HCT116 (cell line): Measurements from ENCODE around the gene CIBAR2. TPM values are rescaled to one million over a fixed set of nuclear protein-coding genes. Genes with fewer than 3 reads are reported as not detected.

Source experiments
- ATAC-seq: fragments of 200-7000 bp; cut with Tn5 transposase; 2 replicates; pipeline ENCODE4 v1.9.1; 2020; ENCODE audit warnings: mild to moderate bottlenecking, moderate library complexity
- BruUV-seq: library from RNA; stranded (reverse); fragments of 400-500 nt; replicated peaks from 2 replicates; lab custom pipeline; 2021; lab: Mats Ljungman, UMichigan
- CTCF ChIA-PET: fragments of 300-600 bp; sonication (Branson Sonifier 250); formaldehyde crosslinking; loops from one replicate; lab custom pipeline; 2021; ENCODE audit warnings: antibody characterized with exemption; lab: Charles Lee
- POLR2A ChIA-PET: fragments of 300-600, 350-600 bp; sonication (Branson Sonifier 250); formaldehyde crosslinking; loops from one replicate; lab custom pipeline; 2021; ENCODE audit warnings: antibody characterized with exemption; lab: Charles Lee
- RAD21 ChIA-PET, 2 experiments: fragments of 300-600 bp; sonication (Branson Sonifier 250); formaldehyde crosslinking; loops; one replicate each; lab custom pipeline; 2023; ENCODE audit warnings: low total read pairs in 2 of 2; ENCODE audit not compliant: uncharacterized antibody in 2 of 2, unreplicated experiment in 2 of 2, low non-redundant PET in 1 of 2; lab: Charles Lee
- DNase-seq: peaks from one replicate; pipeline ENCODE4 v3.0.0-alpha.2; 2010; ENCODE audit warnings: low read depth, low spot score
- H2AFZ ChIP-seq: fragments of 200-600 bp; shearing (Covaris generic), sonication (generic); 2 replicates; pipeline ENCODE4 v1.6.1; 2017; ENCODE audit warnings: low read depth, mixed run types, mixed read lengths, antibody characterized with exemption, low read length; ENCODE audit not compliant: poor library complexity, severe bottlenecking
- H3K27ac ChIP-seq: 2 replicates; pipeline ENCODE4 v1.5.1; 2012; ENCODE audit warnings: low read depth, low read length
- H3K27me3 ChIP-seq: fragments of 200-600 bp; sonication (generic); 2 replicates; pipeline ENCODE4 v1.6.1; 2016; ENCODE audit warnings: mixed run types, low read length, mixed read lengths; ENCODE audit not compliant: insufficient read depth
- H3K36me3 ChIP-seq, 2 experiments: fragments of 200-500 bp in 1 of 2; fragments of 200-600 bp in 1 of 2; sonication (Bioruptor generic) in 1 of 2; sonication (generic) in 1 of 2; 2 replicates each; pipeline versions ENCODE4 v1.5.1 to v1.6.1; 2014 to 2016; ENCODE audit warnings: low read length in 2 of 2, inconsistent platforms in 1 of 2, mixed read lengths in 1 of 2, mixed run types in 1 of 2; ENCODE audit not compliant: insufficient read depth in 2 of 2, control insufficient read depth in 1 of 2
- H3K4me1 ChIP-seq, 2 experiments: fragments of 200-600 bp in 1 of 2; sonication (generic) in 1 of 2; 2 replicates each; pipeline versions ENCODE4 v1.5.1 to v1.6.1; 2012 to 2017; ENCODE audit warnings: low read length in 2 of 2, inconsistent platforms in 1 of 2, mild to moderate bottlenecking in 1 of 2, mixed read lengths in 1 of 2, mixed run types in 1 of 2, moderate library complexity in 1 of 2; ENCODE audit not compliant: insufficient read depth in 2 of 2, control insufficient read depth in 1 of 2
- H3K4me2 ChIP-seq: fragments of 200-600 bp; sonication (generic); 2 replicates; pipeline ENCODE4 v1.6.1; 2017; ENCODE audit warnings: mixed run types, low read length, mixed read lengths
- H3K4me3 ChIP-seq, 2 experiments: fragments of 200-600 bp in 1 of 2; sonication (generic) in 1 of 2; replicated peaks in 1 of 2; 2 replicates each; pipeline ENCODE4 v1.5.1; 2011 to 2016; ENCODE audit warnings: low read length in 2 of 2, control low read depth in 1 of 2, low read depth in 1 of 2, mild to moderate bottlenecking in 1 of 2, mixed read lengths in 1 of 2, mixed run types in 1 of 2
- H3K79me2 ChIP-seq: fragments of 200-600 bp; sonication (generic); 2 replicates; pipeline ENCODE4 v1.6.1; 2017; ENCODE audit warnings: mild to moderate bottlenecking, mixed run types, low read length, moderate library complexity, mixed read lengths; ENCODE audit not compliant: insufficient read depth
- H3K9ac ChIP-seq: fragments of 200-600 bp; sonication (generic); 2 replicates; pipeline ENCODE4 v1.6.1; 2016; ENCODE audit warnings: low read length, mixed read lengths
- H3K9me2 ChIP-seq: fragments of 200-600 bp; sonication (generic), shearing (Covaris generic); 2 replicates; pipeline ENCODE4 v1.6.1; 2017; ENCODE audit warnings: mixed run types, mild to moderate bottlenecking, moderate library complexity; ENCODE audit not compliant: insufficient read depth
- H3K9me3 ChIP-seq, 2 experiments: fragments of 200-500 bp in 1 of 2; fragments of 200-600 bp in 1 of 2; sonication (Bioruptor generic) in 1 of 2; sonication (generic) in 1 of 2; 2 replicates each; pipeline ENCODE4 v1.6.1; 2014 to 2017; ENCODE audit warnings: low read length in 2 of 2, mixed read lengths in 2 of 2, inconsistent platforms in 1 of 2, low read depth in 1 of 2, mild to moderate bottlenecking in 1 of 2, mixed run types in 1 of 2, moderate library complexity in 1 of 2; ENCODE audit not compliant: control insufficient read depth in 1 of 2, insufficient read depth in 1 of 2
- H4K20me1 ChIP-seq: fragments of 200-600 bp; sonication (generic), shearing (Covaris generic); 2 replicates; pipeline ENCODE4 v1.6.1; 2017; ENCODE audit warnings: mixed run types, mild to moderate bottlenecking, moderate library complexity; ENCODE audit not compliant: insufficient read depth
- CBX3 ChIP-seq: IDR thresholded peaks from 2 replicates; pipeline ENCODE4 v1.6.1; 2012; ENCODE audit warnings: low read depth
- CEBPB ChIP-seq: IDR thresholded peaks from 2 replicates; pipeline ENCODE4 v1.6.1; 2012; ENCODE audit warnings: low read depth
- EGR1 ChIP-seq: IDR thresholded peaks from 2 replicates; pipeline ENCODE4 v1.6.1; 2012; ENCODE audit warnings: low read depth
- EZH2 ChIP-seq: fragments of 200-600 bp; sonication (generic); IDR thresholded peaks from 2 replicates; pipeline ENCODE4 v1.6.1; 2017; ENCODE audit warnings: antibody characterized with exemption, mixed run types
- EZH2phosphoT487 ChIP-seq: fragments of 200-600 bp; IDR thresholded peaks from 2 replicates; pipeline ENCODE4 v1.6.1; 2018; ENCODE audit warnings: antibody characterized with exemption, borderline replicate concordance
- FOSL1 ChIP-seq: IDR thresholded peaks from 2 replicates; pipeline ENCODE4 v1.6.1; 2012; ENCODE audit warnings: low read depth
- JUND ChIP-seq: IDR thresholded peaks from 2 replicates; pipeline ENCODE4 v1.6.1; 2012
- POLR2A ChIP-seq: IDR thresholded peaks from 2 replicates; pipeline ENCODE4 v1.7.0; 2011; ENCODE audit warnings: borderline replicate concordance; ENCODE audit not compliant: insufficient read depth, insufficient read length; ENCODE audit errors: extremely low read depth
- POLR2AphosphoS5 ChIP-seq: IDR thresholded peaks from 2 replicates; pipeline ENCODE4 v1.6.1; 2011; ENCODE audit warnings: mild to moderate bottlenecking, low read depth, low read length, moderate library complexity
- RAD21 ChIP-seq: IDR thresholded peaks from 2 replicates; pipeline ENCODE4 v1.6.1; 2012; ENCODE audit warnings: low read depth, mild to moderate bottlenecking
- TCF7L2 ChIP-seq: IDR thresholded peaks from 2 replicates; pipeline ENCODE4 v1.7.0; 2011; ENCODE audit warnings: borderline replicate concordance, inconsistent platforms; ENCODE audit not compliant: insufficient read depth, insufficient read length; ENCODE audit errors: extremely low read depth
- ZFX ChIP-seq: fragments of 450-650 bp; IDR thresholded peaks from 2 replicates; pipeline ENCODE4 v1.6.1; 2017
- ZNF274 ChIP-seq: fragments of 200-500 bp; sonication (Bioruptor generic); IDR thresholded peaks from 2 replicates; pipeline ENCODE4 v1.6.1; 2014; ENCODE audit warnings: mild to moderate bottlenecking, low read depth, low read length, inconsistent platforms
- intact Hi-C: fragments of 100-400 bp; cut with micrococcal nuclease; formaldehyde crosslinking; loops from 2 replicates; pipeline ENCODE4 v1.10.0; 2022
- total RNA-seq: library from RNA; stranded (reverse); gene quantifications from one replicate; pipeline ENCODE4 v1.2.1, GENCODE V29; 2021; ENCODE audit not compliant: unreplicated experiment
- TF ChIP-seq, protein P1 (sequence below): IDR thresholded peaks from 2 replicates; pipeline ENCODE4 v1.6.1; 2011; ENCODE audit warnings: mild to moderate bottlenecking, low read length, moderate library complexity; ENCODE audit not compliant: insufficient replicate concordance; ENCODE audit errors: extremely low read depth
- TF ChIP-seq, protein P2 (sequence below): IDR thresholded peaks from 2 replicates; pipeline ENCODE4 v1.6.1; 2012; ENCODE audit warnings: low read depth

The CIBAR2 gene
- total RNA-seq, 1 experiment from 2014 or later: 0.27 TPM

DNA sequence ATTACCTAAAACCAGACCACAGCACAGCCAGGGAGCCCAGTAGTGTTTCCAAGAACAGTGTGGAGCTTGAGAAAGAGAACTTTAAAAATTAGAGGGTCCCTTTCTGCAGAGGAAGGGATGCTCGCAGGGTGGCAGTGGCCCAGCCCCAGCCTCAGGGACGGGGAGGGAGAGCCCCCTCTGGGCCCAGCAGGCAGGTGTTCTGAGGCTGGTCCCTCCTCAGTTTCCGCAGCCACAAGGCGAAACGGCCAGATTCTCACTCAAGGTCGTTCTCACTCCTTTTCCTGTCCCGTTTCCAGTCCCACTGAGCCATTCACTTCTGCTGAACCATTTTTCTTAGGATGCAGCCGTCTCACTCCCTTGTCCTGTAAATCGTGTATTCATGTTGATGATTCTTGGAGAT lies 20.0 kb downstream of the CIBAR2 start:
- Histone ChIP-seq H3K4me1 (no peaks in the 10 kb centered on the region), H3K4me3 (no peak overlapping the region), H3K9me2 (no peaks in the 10 kb centered on the region), H3K9me3 (no peaks in the 10 kb centered on the region), H3K27me3 (peaks cover 9% of the 10 kb centered on the region), H2AFZ (no peak overlapping the region), H3K27ac (no peak overlapping the region), H3K36me3 (no peaks in the 10 kb centered on the region), H4K20me1 (no peaks in the 10 kb centered on the region), H3K4me2 (no peak overlapping the region), H3K79me2 (no peaks in the 10 kb centered on the region), H3K9ac (no peak overlapping the region)
- no peak for ATAC-seq
- POLR2A ChIA-PET: no interaction called here
- RAD21 ChIA-PET: no interaction called here
- TF ChIP-seq, protein P1, sequence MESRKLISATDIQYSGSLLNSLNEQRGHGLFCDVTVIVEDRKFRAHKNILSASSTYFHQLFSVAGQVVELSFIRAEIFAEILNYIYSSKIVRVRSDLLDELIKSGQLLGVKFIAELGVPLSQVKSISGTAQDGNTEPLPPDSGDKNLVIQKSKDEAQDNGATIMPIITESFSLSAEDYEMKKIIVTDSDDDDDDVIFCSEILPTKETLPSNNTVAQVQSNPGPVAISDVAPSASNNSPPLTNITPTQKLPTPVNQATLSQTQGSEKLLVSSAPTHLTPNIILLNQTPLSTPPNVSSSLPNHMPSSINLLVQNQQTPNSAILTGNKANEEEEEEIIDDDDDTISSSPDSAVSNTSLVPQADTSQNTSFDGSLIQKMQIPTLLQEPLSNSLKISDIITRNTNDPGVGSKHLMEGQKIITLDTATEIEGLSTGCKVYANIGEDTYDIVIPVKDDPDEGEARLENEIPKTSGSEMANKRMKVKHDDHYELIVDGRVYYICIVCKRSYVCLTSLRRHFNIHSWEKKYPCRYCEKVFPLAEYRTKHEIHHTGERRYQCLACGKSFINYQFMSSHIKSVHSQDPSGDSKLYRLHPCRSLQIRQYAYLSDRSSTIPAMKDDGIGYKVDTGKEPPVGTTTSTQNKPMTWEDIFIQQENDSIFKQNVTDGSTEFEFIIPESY: no peak
- no peak for TF ChIP-seq POLR2A
- no peak for TF ChIP-seq JUND
- TF ChIP-seq RAD21: no peak
- no peak for TF ChIP-seq EZH2
- no peak for TF ChIP-seq CEBPB
- no peak for TF ChIP-seq TCF7L2
- intact Hi-C loops: no loop called here
- DNase-seq: no peak
- BruUV-seq: no TSS peak
- CTCF ChIA-PET: no interaction called here

DNA sequence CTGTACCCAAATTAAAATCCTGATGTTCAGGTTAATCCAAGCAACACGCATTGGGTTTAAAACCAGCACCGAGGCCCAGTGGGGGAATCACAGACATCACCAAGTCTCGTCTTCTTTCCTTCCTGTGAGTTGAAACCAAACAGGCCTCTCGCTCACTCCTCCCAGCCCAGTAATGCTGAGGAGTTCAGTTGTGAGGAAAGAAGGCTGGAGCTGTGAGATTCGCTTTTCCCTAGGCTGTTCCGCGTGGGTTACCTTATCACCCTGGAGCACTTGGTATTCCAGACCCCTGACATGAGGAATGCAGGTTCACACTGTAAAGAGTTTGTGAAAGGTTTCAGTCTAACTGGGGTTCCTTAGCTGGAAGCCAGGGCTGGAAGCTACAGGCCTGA lies 20.8 kb downstream of the CIBAR2 start:
- no peak overlapping the region for H3K4me2 ChIP-seq
- H3K27me3 ChIP-seq: peaks cover 6% of the 10 kb centered on the region
- no peaks in the 10 kb centered on the region for H4K20me1 ChIP-seq
- H3K27ac ChIP-seq: no peak overlapping the region
- ATAC-seq (no peak), DNase-seq (no peak)
- no peak overlapping the region for H3K4me3 ChIP-seq
- no peaks in the 10 kb centered on the region for H3K9me2 ChIP-seq
- BruUV-seq: no TSS peak
- ChIA-PET CTCF (no interaction called here), RAD21 (no interaction called here), POLR2A (no interaction called here)
- intact Hi-C loops: no loop called here
- H2AFZ ChIP-seq: no peak overlapping the region
- H3K79me2 ChIP-seq: no peaks in the 10 kb centered on the region
- no peaks in the 10 kb centered on the region for H3K36me3 ChIP-seq
- TF ChIP-seq FOSL1: no peak
- TF ChIP-seq JUND: no peak
- TF ChIP-seq, protein P2, sequence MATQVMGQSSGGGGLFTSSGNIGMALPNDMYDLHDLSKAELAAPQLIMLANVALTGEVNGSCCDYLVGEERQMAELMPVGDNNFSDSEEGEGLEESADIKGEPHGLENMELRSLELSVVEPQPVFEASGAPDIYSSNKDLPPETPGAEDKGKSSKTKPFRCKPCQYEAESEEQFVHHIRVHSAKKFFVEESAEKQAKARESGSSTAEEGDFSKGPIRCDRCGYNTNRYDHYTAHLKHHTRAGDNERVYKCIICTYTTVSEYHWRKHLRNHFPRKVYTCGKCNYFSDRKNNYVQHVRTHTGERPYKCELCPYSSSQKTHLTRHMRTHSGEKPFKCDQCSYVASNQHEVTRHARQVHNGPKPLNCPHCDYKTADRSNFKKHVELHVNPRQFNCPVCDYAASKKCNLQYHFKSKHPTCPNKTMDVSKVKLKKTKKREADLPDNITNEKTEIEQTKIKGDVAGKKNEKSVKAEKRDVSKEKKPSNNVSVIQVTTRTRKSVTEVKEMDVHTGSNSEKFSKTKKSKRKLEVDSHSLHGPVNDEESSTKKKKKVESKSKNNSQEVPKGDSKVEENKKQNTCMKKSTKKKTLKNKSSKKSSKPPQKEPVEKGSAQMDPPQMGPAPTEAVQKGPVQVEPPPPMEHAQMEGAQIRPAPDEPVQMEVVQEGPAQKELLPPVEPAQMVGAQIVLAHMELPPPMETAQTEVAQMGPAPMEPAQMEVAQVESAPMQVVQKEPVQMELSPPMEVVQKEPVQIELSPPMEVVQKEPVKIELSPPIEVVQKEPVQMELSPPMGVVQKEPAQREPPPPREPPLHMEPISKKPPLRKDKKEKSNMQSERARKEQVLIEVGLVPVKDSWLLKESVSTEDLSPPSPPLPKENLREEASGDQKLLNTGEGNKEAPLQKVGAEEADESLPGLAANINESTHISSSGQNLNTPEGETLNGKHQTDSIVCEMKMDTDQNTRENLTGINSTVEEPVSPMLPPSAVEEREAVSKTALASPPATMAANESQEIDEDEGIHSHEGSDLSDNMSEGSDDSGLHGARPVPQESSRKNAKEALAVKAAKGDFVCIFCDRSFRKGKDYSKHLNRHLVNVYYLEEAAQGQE: no peak
- TF ChIP-seq EZH2phosphoT487: no peak
- TF ChIP-seq CEBPB: no peak
- TF ChIP-seq ZNF274: no peak
- TF ChIP-seq POLR2AphosphoS5: no peak
- no peak for TF ChIP-seq EGR1
- TF ChIP-seq RAD21: no peak
- TF ChIP-seq ZFX: no peak
- no peak for TF ChIP-seq CBX3
- H3K9me3 ChIP-seq: no peaks in the 10 kb centered on the region
- peaks cover 0 to 6% of the 10 kb centered on the region in 2 experiments; a peak in 2 of 4 replicates for H3K4me1 ChIP-seq
- no peak overlapping the region for H3K9ac ChIP-seq
